ENCODE results near the gene SMIM33. TPM values are rescaled to one million over a fixed set of nuclear protein-coding genes. Genes with fewer than 3 reads are reported as not detected.
A peak's percentile ranks its signal among the peaks of the same experiment; 100 is the strongest.

Gene SMIM33
- total RNA-seq, 2 experiments from 2014 or later = 0.34 to 0.44 TPM

DNA sequence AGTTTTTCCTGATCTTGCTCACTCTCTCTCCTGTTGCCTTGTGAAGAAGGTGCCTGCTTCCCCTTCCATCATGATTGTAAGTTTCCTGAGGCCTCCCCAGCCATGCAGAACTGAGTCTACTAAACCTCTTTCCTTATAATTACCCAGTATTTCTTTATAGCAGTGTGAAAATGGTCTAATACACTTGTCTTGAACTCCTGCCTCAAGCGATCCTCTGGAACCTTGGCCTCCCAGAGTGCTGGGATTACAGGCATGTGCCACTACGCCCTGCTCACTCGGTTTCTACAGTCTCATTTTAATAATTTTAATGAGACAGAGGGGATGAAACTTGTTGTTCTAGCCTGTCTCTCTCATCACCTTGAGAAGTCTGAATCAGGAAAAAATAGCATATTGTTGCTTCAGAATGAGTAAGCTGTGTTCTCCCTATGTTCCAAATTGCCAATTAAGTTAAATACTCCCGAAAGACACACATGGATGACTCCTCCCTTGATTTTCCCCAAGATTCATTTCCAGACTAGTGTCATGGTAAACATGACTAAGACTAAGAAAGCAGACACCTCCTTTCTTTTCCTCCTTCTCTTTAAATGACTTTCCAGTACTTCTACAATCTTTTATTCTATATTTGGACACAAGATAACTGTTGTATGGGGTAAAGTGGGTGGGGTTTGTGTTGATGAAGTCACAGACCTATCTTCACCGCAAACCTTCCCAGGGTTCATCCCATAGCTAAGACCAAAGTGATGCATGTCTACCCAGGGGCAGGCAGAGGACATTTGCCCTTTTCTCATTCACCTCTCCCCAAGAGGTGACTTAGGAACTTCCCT is 23.6 kb upstream of the SMIM33 start:
- no peaks in the 10 kb centered on the region for H3K36me3 Mint-ChIP-seq
- ATAC-seq (ENCODE audit: low read depth) (no peak), DNase-seq (no peak)
- POLR2A ChIA-PET = interaction anchor here (0.7 to 0.8 kb wide), 2 partner anchors 11 to 35 kb away, joined by 3 to 4 read pairs; partner anchors contain the start of gene STING1
- H3K4me1 Mint-ChIP-seq = peaks cover 18% of the 10 kb centered on the region
- H3K4me3 Mint-ChIP-seq = no peak overlapping the region
- H3K9me3 Mint-ChIP-seq = no peaks in the 10 kb centered on the region
- H3K27ac Mint-ChIP-seq = no peak overlapping the region
- H3K27me3 Mint-ChIP-seq = peaks cover 16% of the 10 kb centered on the region

DNA sequence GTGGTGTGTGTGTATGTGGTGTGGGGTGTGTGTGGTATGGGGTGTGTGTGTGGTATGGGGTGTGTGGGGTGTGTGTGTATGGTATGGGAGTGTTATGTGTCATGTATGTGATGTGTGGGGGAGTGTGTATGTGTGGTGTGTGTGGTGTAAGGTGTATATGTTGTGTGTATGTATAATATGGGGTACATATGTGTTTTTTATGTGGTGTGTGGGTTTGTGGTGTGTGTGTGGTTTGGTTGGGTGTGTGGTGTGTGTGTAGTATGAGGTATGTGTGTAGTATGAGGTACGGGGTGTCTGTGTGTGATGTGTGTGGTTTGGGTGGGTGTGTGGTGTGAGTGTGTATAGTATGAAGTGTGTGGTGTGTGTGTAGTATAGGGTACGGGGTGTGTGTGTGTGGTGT is 19.6 kb upstream of the SMIM33 start:
- DNase-seq (no peak), ATAC-seq (ENCODE audit: low read depth) (no peak)
- Mint-ChIP-seq H3K9me3 (no peaks in the 10 kb centered on the region), H3K4me3 (no peak overlapping the region), H3K36me3 (no peaks in the 10 kb centered on the region), H3K27ac (no peak overlapping the region), H3K4me1 (peaks cover 25% of the 10 kb centered on the region), H3K27me3 (peaks cover 10% of the 10 kb centered on the region)
- POLR2A ChIA-PET = no interaction called here

DNA sequence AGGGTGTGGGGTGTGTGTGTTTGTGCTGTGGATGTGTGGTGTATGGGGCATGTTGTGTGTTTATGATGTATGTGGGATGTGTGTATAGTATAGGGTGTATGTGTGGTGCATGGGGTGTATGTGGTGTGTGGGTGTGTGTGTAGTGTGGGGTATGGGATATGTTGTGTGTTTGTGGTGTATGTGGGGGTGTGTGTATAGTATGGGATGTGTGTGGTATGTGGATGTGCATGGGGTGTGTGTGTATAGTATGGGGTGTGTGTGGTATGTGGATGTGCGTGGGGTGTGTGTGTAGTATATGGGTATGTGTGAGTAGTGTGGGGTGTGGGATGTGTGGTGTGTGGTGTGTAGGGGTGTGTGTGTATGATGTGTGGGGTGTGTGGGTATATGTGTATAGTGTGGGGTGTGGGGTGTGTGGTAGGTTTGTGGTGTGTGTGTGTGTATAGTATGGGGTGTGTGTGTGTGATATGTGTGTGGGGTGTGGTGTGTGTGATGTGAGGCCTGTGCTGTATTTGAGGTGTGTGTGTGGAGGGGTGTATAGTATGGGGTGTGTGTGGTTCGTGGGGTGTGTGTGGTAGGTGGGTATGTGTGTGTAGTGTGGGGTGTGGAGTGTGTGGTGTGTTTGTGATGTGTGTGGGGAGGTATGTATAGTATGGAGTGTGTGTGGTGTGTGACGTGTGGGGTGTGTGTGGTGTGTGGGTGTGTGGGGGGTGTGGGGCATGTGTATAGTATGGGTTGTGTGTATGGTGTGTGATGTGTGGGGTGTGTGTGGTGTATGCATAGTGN is 18.7 kb upstream of the SMIM33 start:
- Mint-ChIP-seq H3K36me3 (no peaks in the 10 kb centered on the region), H3K27ac (no peak overlapping the region), H3K27me3 (peaks cover 8% of the 10 kb centered on the region), H3K4me1 (peaks cover 27% of the 10 kb centered on the region), H3K9me3 (no peaks in the 10 kb centered on the region), H3K4me3 (no peak overlapping the region)
- POLR2A ChIA-PET = no interaction called here
- no peak for ATAC-seq (ENCODE audit: low read depth)
- no peak for DNase-seq

DNA sequence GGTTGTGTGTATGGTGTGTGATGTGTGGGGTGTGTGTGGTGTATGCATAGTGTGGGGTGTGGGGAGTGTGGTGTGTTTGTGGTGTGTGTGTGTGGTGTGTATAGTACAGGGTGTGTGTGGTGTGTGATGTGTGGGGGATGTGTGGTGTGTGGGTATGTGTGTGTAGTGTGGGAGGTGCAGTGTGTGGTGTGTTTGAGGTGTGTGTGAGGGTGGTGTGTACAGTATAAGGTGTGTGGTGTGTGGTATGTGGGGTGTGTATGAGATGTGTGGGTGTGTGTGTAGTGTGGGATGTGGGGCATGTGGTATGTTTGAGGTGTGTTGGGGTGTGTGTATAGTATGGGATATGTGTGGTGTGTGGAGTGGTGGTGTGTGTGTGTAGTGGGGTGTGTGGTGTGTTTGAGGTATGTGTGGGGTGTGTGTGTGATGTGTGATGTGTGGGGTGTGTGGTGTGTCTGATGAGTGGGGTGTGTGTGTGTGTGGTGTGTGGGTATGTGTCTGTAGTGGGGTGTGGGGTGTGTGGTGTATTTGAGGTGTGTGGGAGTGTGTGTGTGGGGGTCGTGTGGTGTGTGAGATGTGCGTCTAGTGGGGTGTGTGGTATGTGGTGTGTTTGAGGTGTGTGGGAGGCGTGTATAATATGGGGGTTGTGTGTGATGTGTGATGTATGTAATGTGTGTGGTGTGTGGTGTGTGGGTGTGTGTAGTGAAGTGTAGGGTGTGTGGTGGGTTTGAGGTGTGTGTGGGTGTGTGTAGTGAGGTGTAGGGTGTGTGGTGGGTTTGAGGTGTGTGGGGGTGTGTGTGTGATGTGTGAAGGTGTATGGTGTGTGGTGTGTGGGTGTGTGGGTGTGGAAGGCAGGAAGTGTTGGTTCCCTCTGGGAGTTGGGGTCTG is 16.9 kb upstream of the SMIM33 start:
- ATAC-seq (ENCODE audit: low read depth) = no peak
- POLR2A ChIA-PET = no interaction called here
- peaks cover 3% of the 10 kb centered on the region for H3K27me3 Mint-ChIP-seq
- H3K36me3 Mint-ChIP-seq = no peaks in the 10 kb centered on the region
- DNase-seq = peak; percentile 48
- H3K4me1 Mint-ChIP-seq = peaks cover 33% of the 10 kb centered on the region
- peak overlapping the region; percentile 62 for H3K27ac Mint-ChIP-seq
- H3K9me3 Mint-ChIP-seq = no peaks in the 10 kb centered on the region
- peak overlapping the region; percentile 3 for H3K4me3 Mint-ChIP-seq

DNA sequence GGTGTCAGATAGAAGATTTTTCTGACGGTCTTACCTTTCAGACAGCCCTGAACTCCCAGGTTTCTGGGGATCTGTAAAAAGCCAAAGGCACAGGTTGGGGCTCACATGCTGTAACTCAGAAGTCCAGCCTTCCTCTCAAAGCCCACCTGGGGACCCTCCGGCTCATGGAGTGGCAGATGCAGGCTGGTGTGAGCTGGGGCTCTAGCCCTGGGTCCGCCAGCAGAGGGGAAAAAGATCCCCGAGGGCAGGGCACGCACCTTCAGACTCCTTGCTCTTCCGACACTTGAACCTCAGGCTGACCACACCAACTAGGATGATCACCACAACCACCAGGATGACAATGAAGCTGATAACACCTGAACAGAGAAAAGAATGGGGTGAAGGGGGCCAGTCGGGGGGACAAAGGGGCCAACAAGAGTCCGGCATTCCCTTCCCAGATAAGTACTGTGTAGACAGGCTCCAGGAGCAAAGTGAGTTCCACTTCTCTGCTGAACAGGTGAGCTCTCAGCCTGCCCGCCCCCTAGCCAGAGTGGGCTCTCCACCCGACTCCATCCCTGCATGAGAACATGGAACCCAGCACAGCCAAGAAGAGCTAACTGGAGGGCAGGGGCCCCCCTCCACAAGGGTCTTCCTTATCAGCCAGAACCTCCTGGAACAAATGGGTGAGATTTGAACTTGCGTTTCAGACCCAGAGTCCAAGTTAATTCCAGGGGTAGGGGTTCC is 16.1 kb upstream of the SMIM33 start:
- Mint-ChIP-seq H3K27ac (peak overlapping the region; percentile 62), H3K27me3 (no peaks in the 10 kb centered on the region), H3K4me1 (peaks cover 38% of the 10 kb centered on the region), H3K4me3 (no peak overlapping the region), H3K36me3 (no peaks in the 10 kb centered on the region), H3K9me3 (no peaks in the 10 kb centered on the region)
- POLR2A ChIA-PET = no interaction called here
- ATAC-seq (ENCODE audit: low read depth) = no peak
- no peak for DNase-seq

DNA sequence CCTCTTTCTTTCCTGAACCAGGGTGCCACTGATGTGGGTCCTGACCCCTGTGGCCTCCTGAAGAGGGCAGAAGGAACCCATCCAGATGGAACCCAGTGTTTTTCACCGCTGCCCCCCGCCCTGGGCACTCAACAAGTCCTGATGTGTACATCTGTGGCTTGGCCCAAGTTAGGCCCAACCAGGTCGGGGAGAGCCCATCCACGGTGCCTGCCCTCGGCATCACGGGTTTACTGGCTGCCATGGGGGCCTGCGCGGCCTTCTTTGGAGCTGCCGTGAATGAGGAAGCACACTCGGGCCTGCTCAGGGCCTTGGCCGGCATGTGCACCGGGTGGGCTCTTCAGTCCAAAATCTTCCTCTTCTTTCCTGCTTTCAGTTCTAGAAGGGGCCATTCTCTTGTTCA is 14.0 kb upstream of the SMIM33 start:
- H3K4me1 Mint-ChIP-seq = peaks cover 43% of the 10 kb centered on the region
- no peaks in the 10 kb centered on the region for H3K9me3 Mint-ChIP-seq
- H3K27ac Mint-ChIP-seq = no peak overlapping the region
- ATAC-seq (ENCODE audit: low read depth) = no peak
- no peaks in the 10 kb centered on the region for H3K36me3 Mint-ChIP-seq
- H3K27me3 Mint-ChIP-seq = peaks cover under 1% of the 10 kb centered on the region
- DNase-seq = no peak
- POLR2A ChIA-PET = interaction anchor here (1.2 to 2.0 kb wide), 2 partner anchors 14 to 25 kb away, joined by 7 to 13 read pairs; partner anchors contain the start of genes SMIM33 and STING1
- no peak overlapping the region for H3K4me3 Mint-ChIP-seq

DNA sequence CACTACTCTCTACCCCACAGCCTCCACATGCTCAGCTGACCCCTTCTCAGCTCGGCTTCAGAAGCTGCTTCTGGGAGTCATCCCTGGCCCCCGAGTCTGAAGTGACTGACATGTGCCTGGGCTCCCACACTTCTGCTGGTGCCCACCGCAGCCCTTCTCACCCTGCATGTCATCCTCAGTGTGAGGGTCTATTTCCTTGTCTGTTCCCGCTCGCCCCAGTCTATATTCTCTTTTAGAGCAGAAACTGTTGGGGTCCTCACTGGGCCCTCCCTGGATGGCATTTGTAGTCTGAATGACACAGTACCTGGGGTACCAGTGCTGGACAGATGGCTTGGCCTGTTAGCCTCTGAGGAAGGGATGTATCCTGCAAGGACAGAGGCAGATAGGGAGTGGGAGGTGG is 13.6 kb upstream of the SMIM33 start:
- Mint-ChIP-seq H3K36me3 (no peaks in the 10 kb centered on the region), H3K27ac (peak overlapping the region; percentile 75), H3K4me3 (no peak overlapping the region), H3K4me1 (peaks cover 43% of the 10 kb centered on the region), H3K9me3 (no peaks in the 10 kb centered on the region), H3K27me3 (peaks cover 3% of the 10 kb centered on the region)
- POLR2A ChIA-PET = interaction anchor here (0.6 to 2.6 kb wide), 5 partner anchors 14 to 254 kb away, joined by 3 to 19 read pairs (median 10); partner anchors contain the start of genes DNAJC18, SMIM33 and STING1
- DNase-seq (no peak), ATAC-seq (ENCODE audit: low read depth) (no peak)

DNA sequence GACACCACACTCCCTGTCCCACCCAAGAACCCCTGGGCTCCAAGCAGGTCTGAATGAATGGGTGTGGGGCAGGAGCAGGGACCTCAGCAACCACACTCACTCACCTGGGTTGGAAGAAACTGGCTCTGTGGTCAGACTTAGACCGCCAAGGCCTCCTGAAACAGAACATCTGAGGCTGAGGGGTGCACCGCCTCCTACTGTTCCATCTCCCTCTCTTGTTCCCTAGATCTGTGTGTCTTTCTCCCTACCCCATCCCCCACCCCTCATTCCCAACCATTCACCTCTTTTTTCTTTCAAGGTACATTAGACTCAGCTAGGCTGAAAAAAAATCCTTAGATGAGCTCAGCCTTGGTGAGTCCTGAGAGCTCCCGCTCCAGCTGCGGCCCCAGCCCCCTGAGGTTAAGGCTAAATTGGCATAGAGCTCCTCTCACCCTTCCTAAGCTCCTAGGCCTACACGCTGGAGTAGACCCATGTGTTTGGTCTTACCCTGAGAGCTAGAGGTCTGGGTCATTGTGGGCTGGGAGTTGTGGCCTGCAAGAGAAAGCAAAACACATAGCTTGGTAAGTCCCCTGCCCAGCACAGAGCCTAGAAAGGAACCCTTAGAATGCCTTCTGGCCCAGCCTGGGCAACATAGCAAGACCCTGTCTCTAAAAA is 13.0 kb upstream of the SMIM33 start:
- Mint-ChIP-seq H3K4me3 (peak overlapping the region; percentile 54), H3K4me1 (peaks cover 43% of the 10 kb centered on the region)
- POLR2A ChIA-PET = interaction anchor here (0.6 to 2.6 kb wide), 12 partner anchors 8 to 972 kb away, joined by 3 to 19 read pairs (median 4); partner anchors contain the start of genes DNAJC18, SMIM33 and STING1

DNA sequence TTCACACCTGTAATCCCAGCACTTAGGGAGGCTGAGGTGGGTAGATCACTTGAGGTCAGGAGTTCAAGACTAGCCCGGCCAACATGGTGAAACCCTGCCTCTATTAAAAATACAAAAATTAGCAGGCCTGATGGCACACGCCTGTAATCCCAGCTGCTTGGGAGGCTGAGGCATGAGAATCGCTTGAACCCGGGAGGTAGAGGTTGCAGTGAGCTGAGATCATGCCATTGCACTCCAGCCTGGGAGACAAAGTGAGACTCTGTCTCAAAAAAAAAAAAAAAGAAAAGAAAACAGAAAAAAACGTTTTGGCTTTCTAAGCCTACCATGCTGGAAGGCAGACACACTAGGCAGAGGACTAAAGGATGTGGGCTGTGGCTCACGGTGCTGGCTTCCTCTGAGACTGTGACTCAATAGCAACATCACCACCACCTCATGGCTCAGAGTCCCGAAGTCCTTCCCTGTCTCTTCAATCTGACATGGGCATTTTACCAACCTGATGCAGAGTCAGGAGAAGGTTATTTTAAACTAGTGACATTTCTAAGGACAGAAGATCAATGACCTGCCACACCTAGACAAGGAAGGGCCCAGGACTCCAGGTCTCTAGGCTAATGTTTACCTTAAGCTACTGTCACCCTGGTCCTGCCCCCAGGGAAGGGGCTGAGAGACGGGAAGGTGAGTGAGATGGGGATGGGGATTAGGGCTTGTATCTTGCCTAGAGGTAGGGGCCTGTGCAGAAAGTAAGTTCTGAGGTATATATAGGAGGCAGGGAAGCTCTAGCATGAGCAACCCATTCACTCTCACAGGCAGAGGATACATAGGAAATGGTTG is 12.0 kb upstream of the SMIM33 start:
- Mint-ChIP-seq H3K9me3 (no peaks in the 10 kb centered on the region), H3K36me3 (no peaks in the 10 kb centered on the region), H3K4me3 (peak overlapping the region; percentile 69), H3K27me3 (peaks cover 12% of the 10 kb centered on the region), H3K27ac (peak overlapping the region; percentile 87), H3K4me1 (peaks cover 40% of the 10 kb centered on the region)
- POLR2A ChIA-PET = interaction anchor here (0.7 to 2.6 kb wide), 12 partner anchors 11 to 971 kb away, joined by 3 to 19 read pairs (median 6); partner anchors contain the start of genes DNAJC18, SMIM33 and STING1
- peak; percentile 96 for ATAC-seq (ENCODE audit: low read depth)
- peak; percentile 65 for DNase-seq

More for the DNA sequence above, 13.0 kb upstream of the SMIM33 start:
- H3K36me3 Mint-ChIP-seq = no peaks in the 10 kb centered on the region
- DNase-seq = peak; percentile 53
- H3K9me3 Mint-ChIP-seq = no peaks in the 10 kb centered on the region
- peaks cover 6% of the 10 kb centered on the region for H3K27me3 Mint-ChIP-seq
- no peak for ATAC-seq (ENCODE audit: low read depth)
- H3K27ac Mint-ChIP-seq = peak overlapping the region; percentile 75

DNA sequence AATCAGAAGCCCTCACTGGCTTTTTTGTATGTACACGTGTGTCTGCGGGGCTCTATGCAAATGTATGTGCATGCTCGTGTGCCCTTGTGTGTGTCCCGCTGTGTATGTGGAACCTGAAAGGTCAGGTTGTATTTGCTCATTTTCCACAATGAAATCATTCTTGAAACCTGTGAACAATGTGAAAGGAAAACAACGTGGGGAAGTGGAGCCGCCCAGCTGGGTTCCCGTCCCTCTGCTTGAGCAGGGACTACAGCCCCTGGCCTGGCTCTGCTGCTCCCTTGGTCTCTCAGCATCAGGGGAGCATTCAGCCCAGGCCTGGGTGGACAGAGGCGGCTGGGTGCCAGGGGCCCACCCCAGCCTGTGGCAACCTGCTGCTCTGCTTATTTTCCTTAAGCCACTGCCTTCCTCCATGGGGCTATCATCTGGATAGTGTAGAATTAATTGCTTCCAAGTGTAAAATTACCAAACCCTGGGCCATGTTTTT is 11.3 kb upstream of the SMIM33 start:
- peaks cover 34% of the 10 kb centered on the region for H3K4me1 Mint-ChIP-seq
- POLR2A ChIA-PET = interaction anchor here (1.5 to 2.6 kb wide), 5 partner anchors 11 to 37 kb away, joined by 3 to 19 read pairs (median 8); partner anchors contain the start of genes DNAJC18, SMIM33 and STING1
- no peak for DNase-seq

DNA sequence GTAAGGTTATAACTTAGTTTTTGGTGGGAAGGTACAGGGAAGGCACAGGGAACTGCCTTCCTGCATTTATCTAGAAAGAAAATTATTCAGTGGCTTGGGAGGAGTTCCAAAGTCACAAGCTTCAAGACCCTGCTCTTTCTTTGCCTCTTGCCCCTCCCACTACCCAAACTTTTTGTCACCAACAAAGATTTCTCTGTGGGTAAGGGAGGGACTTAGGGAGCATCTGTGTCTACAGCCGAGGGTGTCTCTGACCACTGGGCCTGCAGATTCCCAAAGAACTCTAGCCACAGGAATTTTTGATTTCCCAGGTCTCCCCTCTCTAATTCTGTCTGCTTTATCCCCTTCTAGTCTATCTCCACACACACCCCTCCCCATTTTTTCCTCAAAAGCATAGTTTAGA is 10.3 kb upstream of the SMIM33 start:
- H3K4me3 Mint-ChIP-seq = no peak overlapping the region
- H3K27ac Mint-ChIP-seq = peak overlapping the region; percentile 30
- POLR2A ChIA-PET = interaction anchor here (2.4 kb wide), 1 partner anchor 10 kb away, joined by 8 read pairs; the partner anchor contains the start of gene SMIM33
- DNase-seq (no peak), ATAC-seq (ENCODE audit: low read depth) (no peak)
- H3K36me3 Mint-ChIP-seq = no peaks in the 10 kb centered on the region
- peaks cover 20% of the 10 kb centered on the region for H3K27me3 Mint-ChIP-seq
- H3K9me3 Mint-ChIP-seq = no peaks in the 10 kb centered on the region
- peaks cover 32% of the 10 kb centered on the region for H3K4me1 Mint-ChIP-seq

More for the DNA sequence above, 11.3 kb upstream of the SMIM33 start:
- Mint-ChIP-seq H3K27me3 (peaks cover 16% of the 10 kb centered on the region), H3K27ac (peak overlapping the region; percentile 56), H3K36me3 (no peaks in the 10 kb centered on the region), H3K4me3 (no peak overlapping the region), H3K9me3 (no peaks in the 10 kb centered on the region)
- no peak for ATAC-seq (ENCODE audit: low read depth)

Data from activated naive CD8-positive, alpha-beta T cell treated with anti-CD3 and anti-CD28 coated beads, Interleukin-2, amount 10 ng/mL, durations not matched to agents 7 days and 5 days (primary cell).